Mesendoderm (in vitro differentiated cells): ENCODE results near the gene TTC23L.

Experiments used
- DNase-seq: peaks from one replicate; pipeline ENCODE4 v3.0.0; 2013
- H2AK5ac ChIP-seq: 2 replicates; pipeline ENCODE4 v1.6.1; 2013; ENCODE audit warnings: low read length, inconsistent platforms
- H2BK120ac ChIP-seq: 2 replicates; pipeline ENCODE4 v1.6.1; 2013; ENCODE audit warnings: low read depth, mild to moderate bottlenecking, low read length, moderate library complexity, mixed read lengths
- H2BK15ac ChIP-seq: replicated peaks from 2 replicates; pipeline ENCODE4 v1.6.1; 2013; ENCODE audit warnings: low read depth, mild to moderate bottlenecking, moderate library complexity
- H2BK5ac ChIP-seq: 2 replicates; pipeline ENCODE4 v1.6.1; 2013; ENCODE audit warnings: low read length, inconsistent platforms
- H3K18ac ChIP-seq: 2 replicates; pipeline ENCODE4 v1.6.1; 2013; ENCODE audit warnings: mild to moderate bottlenecking, low read length, mixed read lengths
- H3K23ac ChIP-seq: one replicate; pipeline ENCODE4 v1.6.1; 2013; ENCODE audit warnings: low read length
- H3K27ac ChIP-seq: 2 replicates; pipeline ENCODE4 v1.5.1; 2013; ENCODE audit warnings: low read depth, mild to moderate bottlenecking, inconsistent platforms, low read length, moderate library complexity
- H3K27me3 ChIP-seq: 2 replicates; pipeline ENCODE4 v1.6.1; 2013; ENCODE audit warnings: low read length, control low read depth, mild to moderate bottlenecking, inconsistent platforms; ENCODE audit not compliant: insufficient read depth, poor library complexity
- H3K36me3 ChIP-seq: 2 replicates; pipeline ENCODE4 v1.6.1; 2013; ENCODE audit warnings: low read length, inconsistent platforms; ENCODE audit not compliant: control insufficient read depth, insufficient read depth
- H3K4ac ChIP-seq: one replicate; pipeline ENCODE4 v1.6.1; 2013; ENCODE audit warnings: low read depth, mild to moderate bottlenecking, low read length, moderate library complexity
- H3K4me1 ChIP-seq: 2 replicates; pipeline ENCODE4 v1.6.1; 2013; ENCODE audit warnings: low read depth, low read length, inconsistent platforms; ENCODE audit not compliant: control insufficient read depth
- H3K4me2 ChIP-seq: 2 replicates; pipeline ENCODE4 v1.6.1; 2013; ENCODE audit warnings: low read length
- H3K4me3 ChIP-seq: 2 replicates; pipeline ENCODE4 v1.5.1; 2013; ENCODE audit warnings: mild to moderate bottlenecking, low read length
- H3K56ac ChIP-seq: one replicate; pipeline ENCODE4 v1.6.1; 2013; ENCODE audit warnings: low read length
- H3K79me1 ChIP-seq: 2 replicates; pipeline ENCODE4 v1.6.1; 2013; ENCODE audit warnings: low read length, inconsistent platforms
- H3K79me2 ChIP-seq: 2 replicates; pipeline ENCODE4 v1.6.1; 2013; ENCODE audit warnings: mild to moderate bottlenecking, low read length; ENCODE audit not compliant: control insufficient read depth, insufficient read depth
- H3K9ac ChIP-seq: 2 replicates; pipeline ENCODE4 v1.6.1; 2013; ENCODE audit warnings: low read length, inconsistent platforms
- H4K5ac ChIP-seq: one replicate; pipeline ENCODE4 v1.6.1; 2013; ENCODE audit warnings: low read length
- H4K8ac ChIP-seq: one replicate; pipeline ENCODE4 v1.6.1; 2013; ENCODE audit warnings: low read depth, mild to moderate bottlenecking, control low read depth, low read length, moderate library complexity
- WGBS: extraction: QIAGEN DNeasy Blood & Tissue Kit; methylation state at CpG from one replicate; pipeline ENCODE4 v1.1.7; 2013; ENCODE audit warnings: low lambda C conversion rate, missing lambda C conversion rate; ENCODE audit not compliant: insufficient coverage; ENCODE audit errors: extremely low coverage; 5-methylcytosine and 5-hydroxymethylcytosine counted together

TTC23L gene

GRCh38 chr5:34817558-34818351 is 21.2 kb upstream of the TTC23L start:
- Histone ChIP-seq H2BK5ac (no peak overlapping the region), H4K8ac (no peak overlapping the region), H4K5ac (no peak overlapping the region), H3K4me3 (no peak overlapping the region), H3K23ac (no peak overlapping the region), H2AK5ac (no peak overlapping the region), H3K27me3 (no peaks in the 10 kb centered on the region), H3K36me3 (peaks cover 3% of the 10 kb centered on the region), H3K27ac (no peak overlapping the region), H3K18ac (no peak overlapping the region), H3K9ac (no peak overlapping the region), H2BK120ac (no peak overlapping the region), H2BK15ac (no peak overlapping the region), H3K56ac (no peak overlapping the region), H3K4me1 (no peaks in the 10 kb centered on the region), H3K4me2 (no peak overlapping the region), H3K79me1 (no peaks in the 10 kb centered on the region), H3K79me2 (no peaks in the 10 kb centered on the region), H3K4ac (no peak overlapping the region)
- DNase-seq: no peak
- 100% methylated on average over 1 of the region's 3 CpGs for WGBS

GRCh38 chr5:34818717-34819116 is 20.2 kb upstream of the TTC23L start:
- no peak overlapping the region for H2BK120ac ChIP-seq
- H3K9ac ChIP-seq: no peak overlapping the region
- H3K79me2 ChIP-seq: no peaks in the 10 kb centered on the region
- no peaks in the 10 kb centered on the region for H3K79me1 ChIP-seq
- no peak overlapping the region for H2BK15ac ChIP-seq
- H3K4ac ChIP-seq: no peak overlapping the region
- no peak overlapping the region for H4K8ac ChIP-seq
- H4K5ac ChIP-seq: no peak overlapping the region
- no peak overlapping the region for H3K4me3 ChIP-seq
- no peaks in the 10 kb centered on the region for H3K4me1 ChIP-seq
- H3K27me3 ChIP-seq: no peaks in the 10 kb centered on the region
- H3K56ac ChIP-seq: no peak overlapping the region
- DNase-seq: no peak
- H2AK5ac ChIP-seq: no peak overlapping the region
- no CpG with 5 or more reads among the region's 3 CpGs for WGBS
- no peak overlapping the region for H2BK5ac ChIP-seq
- no peak overlapping the region for H3K4me2 ChIP-seq
- H3K23ac ChIP-seq: no peak overlapping the region
- no peak overlapping the region for H3K27ac ChIP-seq
- no peak overlapping the region for H3K18ac ChIP-seq
- H3K36me3 ChIP-seq: peaks cover 8% of the 10 kb centered on the region

GRCh38 chr5:34820593-34820992 is 18.4 kb upstream of the TTC23L start:
- no peak overlapping the region for H4K5ac ChIP-seq
- WGBS: no CpG with 5 or more reads among the region's 1 CpG
- peaks cover 8% of the 10 kb centered on the region for H3K36me3 ChIP-seq
- no peak overlapping the region for H3K4me3 ChIP-seq
- H2BK120ac ChIP-seq: no peak overlapping the region
- no peak overlapping the region for H3K56ac ChIP-seq
- no peak for DNase-seq
- no peaks in the 10 kb centered on the region for H3K4me1 ChIP-seq
- H2BK5ac ChIP-seq: no peak overlapping the region
- H3K18ac ChIP-seq: no peak overlapping the region
- H3K79me2 ChIP-seq: no peaks in the 10 kb centered on the region
- H3K23ac ChIP-seq: no peak overlapping the region
- no peaks in the 10 kb centered on the region for H3K27me3 ChIP-seq
- H2BK15ac ChIP-seq: no peak overlapping the region
- no peak overlapping the region for H3K9ac ChIP-seq
- no peak overlapping the region for H4K8ac ChIP-seq
- H3K4me2 ChIP-seq: no peak overlapping the region
- H2AK5ac ChIP-seq: no peak overlapping the region
- H3K4ac ChIP-seq: no peak overlapping the region
- H3K79me1 ChIP-seq: no peaks in the 10 kb centered on the region
- H3K27ac ChIP-seq: no peak overlapping the region

GRCh38 chr5:34822956-34823715 is 15.8 kb upstream of the TTC23L start:
- no peaks in the 10 kb centered on the region for H3K27me3 ChIP-seq
- no peak overlapping the region for H3K56ac ChIP-seq
- no peak overlapping the region for H3K4me2 ChIP-seq
- no peak overlapping the region for H2BK120ac ChIP-seq
- no peaks in the 10 kb centered on the region for H3K4me1 ChIP-seq
- peaks cover 17% of the 10 kb centered on the region for H3K36me3 ChIP-seq
- no peak overlapping the region for H2AK5ac ChIP-seq
- no peak overlapping the region for H3K4ac ChIP-seq
- no peak overlapping the region for H2BK5ac ChIP-seq
- no peaks in the 10 kb centered on the region for H3K79me1 ChIP-seq
- DNase-seq: no peak
- H3K79me2 ChIP-seq: no peaks in the 10 kb centered on the region
- H3K18ac ChIP-seq: no peak overlapping the region
- no peak overlapping the region for H3K9ac ChIP-seq
- H2BK15ac ChIP-seq: no peak overlapping the region
- no peak overlapping the region for H3K27ac ChIP-seq
- H4K5ac ChIP-seq: no peak overlapping the region
- H4K8ac ChIP-seq: no peak overlapping the region
- no peak overlapping the region for H3K4me3 ChIP-seq
- no peak overlapping the region for H3K23ac ChIP-seq
- WGBS: no CpG with 5 or more reads among the region's 8 CpGs

- no peak overlapping the region for H2BK120ac ChIP-seq
- no CpG with 5 or more reads among the region's 6 CpGs for WGBS
- H4K8ac ChIP-seq: no peak overlapping the region
- H3K27me3 ChIP-seq: no peaks in the 10 kb centered on the region
- no peak overlapping the region for H2BK5ac ChIP-seq
- H3K4me3 ChIP-seq: no peak overlapping the region
- peak; percentile 79 for DNase-seq
- H3K4me2 ChIP-seq: no peak overlapping the region
- no peaks in the 10 kb centered on the region for H3K79me2 ChIP-seq
- H2BK15ac ChIP-seq: no peak overlapping the region
- H3K4me1 ChIP-seq: no peaks in the 10 kb centered on the region
- H3K4ac ChIP-seq: no peak overlapping the region
- no peak overlapping the region for H3K9ac ChIP-seq
- no peak overlapping the region for H2AK5ac ChIP-seq
- H3K36me3 ChIP-seq: peaks cover 15% of the 10 kb centered on the region
- no peak overlapping the region for H3K23ac ChIP-seq
- no peak overlapping the region for H3K27ac ChIP-seq
- no peaks in the 10 kb centered on the region for H3K79me1 ChIP-seq
- H3K18ac ChIP-seq: no peak overlapping the region
- H3K56ac ChIP-seq: no peak overlapping the region
- no peak overlapping the region for H4K5ac ChIP-seq
These were observed 12.6 kb upstream of the TTC23L start for GRCh38 chr5:34826347-34826746.
